G401 (cell line): ENCODE results near the gene BTG2. TPM values are rescaled to one million over a fixed set of nuclear protein-coding genes. Genes with fewer than 3 reads are reported as not detected.
A peak's percentile ranks its signal among the peaks of the same experiment; 100 is the strongest.

ENCODE experiments used
- DNase-seq: peaks from one replicate; pipeline ENCODE4 v3.0.0-alpha.2; 2015; ENCODE audit warnings: low spot score
- in situ Hi-C: cut with HindIII; loops from 2 replicates; pipeline ENCODE4 v1.10.0; 2016; ENCODE audit warnings: low sequenced_read_pairs, mixed read lengths
- total RNA-seq: library from RNA; depleted of rRNA; stranded (reverse); fragments of >200 nt; shearing (Covaris generic); gene quantifications from 2 replicates; pipeline ENCODE4 v1.2.3, GENCODE V29; 2014

Gene BTG2
- total RNA-seq, 1 experiment from 2014 or later, result 12.7 TPM

GRCh38 chr1:203327684-203328457 lies 22.6 kb downstream of the BTG2 start:
- DNase-seq, result peak; percentile 75
- in situ Hi-C loops, result no loop called here

GRCh38 chr1:203328714-203329122 lies 23.4 kb downstream of the BTG2 start:
- DNase-seq, result no peak
- in situ Hi-C loops, result no loop called here

GRCh38 chr1:203331224-203331623 lies 25.9 kb downstream of the BTG2 start:
- DNase-seq, result no peak
- in situ Hi-C loops, result no loop called here

GRCh38 chr1:203335503-203335902 lies 30.2 kb downstream of the BTG2 start:
- DNase-seq, result peak; percentile 79
- in situ Hi-C loops, result no loop called here

- in situ Hi-C loops, result no loop called here
- no peak for DNase-seq
These were observed 30.8 kb downstream of the BTG2 start for GRCh38 chr1:203336097-203336496.

- DNase-seq, result peak; percentile 83
- in situ Hi-C loops, result no loop called here
These were observed 33.2 kb downstream of the BTG2 start for GRCh38 chr1:203338335-203339036.

- peak; percentile 95 for DNase-seq
- in situ Hi-C loops, result no loop called here
These were observed 34.9 kb downstream of the BTG2 start for GRCh38 chr1:203340112-203340790.

GRCh38 chr1:203342192-203342940 lies 37.0 kb downstream of the BTG2 start:
- in situ Hi-C loops, result no loop called here
- no peak for DNase-seq

- DNase-seq, result no peak
- in situ Hi-C loops, result no loop called here
These were observed 38.8 kb downstream of the BTG2 start for GRCh38 chr1:203343956-203344754.

GRCh38 chr1:203346060-203346768 lies 40.9 kb downstream of the BTG2 start:
- in situ Hi-C loops, result no loop called here
- no peak for DNase-seq

- in situ Hi-C loops, result no loop called here
These were observed 41.4 kb downstream of the BTG2 start for GRCh38 chr1:203346769-203347102.

GRCh38 chr1:203349166-203349565 lies 43.8 kb downstream of the BTG2 start:
- DNase-seq, result no peak
- in situ Hi-C loops, result no loop called here

More at GRCh38 chr1:203346769-203347102, 41.4 kb downstream of the BTG2 start:
- DNase-seq, result no peak

GRCh38 chr1:203349773-203350524 lies 44.6 kb downstream of the BTG2 start:
- no peak for DNase-seq
- in situ Hi-C loops, result loop anchor here (25.0 kb wide), 2 partner anchors 88 to 112 kb away; no protein-coding TSS in a partner anchor

- in situ Hi-C loops, result loop anchor here (25.0 kb wide), 2 partner anchors 89 to 111 kb away; no protein-coding TSS in a partner anchor
- DNase-seq, result no peak
These were observed 45.8 kb downstream of the BTG2 start, which contains the start of gene FMOD for GRCh38 chr1:203351037-203351625. TSS of gene FMOD (minus strand) at chr1:203351122. CDS start at chr1:203348270, 2,852 bp downstream.

- DNase-seq, result no peak
- in situ Hi-C loops, result loop anchor here (25.0 kb wide), 2 partner anchors 91 to 109 kb away; no protein-coding TSS in a partner anchor
These were observed 48.2 kb downstream of the BTG2 start for GRCh38 chr1:203353486-203353885.

GRCh38 chr1:203354246-203354645 lies 48.9 kb downstream of the BTG2 start:
- in situ Hi-C loops, result loop anchor here (25.0 kb wide), 2 partner anchors 92 to 108 kb away; no protein-coding TSS in a partner anchor
- no peak for DNase-seq
